ENCODE data around the gene TMEM132D. TPM values are rescaled to one million over a fixed set of nuclear protein-coding genes. Genes with fewer than 3 reads are reported as not detected.

Gene TMEM132D
- total and polyA plus RNA-seq, 2 of the 4 experiments (the other 2 are of a cell fraction) = not detected

GRCh38 chr12:129467726-129468125 lies 436.1 kb downstream of the TMEM132D start:
- H3K4me3 ChIP-seq (ENCODE audit: insufficient read depth, low read depth, low read length) = no peak overlapping the region
- no peaks in the 10 kb centered on the region for H3K27me3 ChIP-seq (ENCODE audit: control insufficient read depth, insufficient read depth, low read length)
- H2AK5ac ChIP-seq (ENCODE audit: low read depth, low read length) = no peak overlapping the region
- no TSS peak for BruUV-seq (replicated peaks)
- in situ Hi-C loops (cut with MboI; ENCODE audit: low sequenced_read_pairs) = no loop called here
- H2AK9ac ChIP-seq (replicated peaks; ENCODE audit: low read depth, low read length, poor library complexity) = no peak overlapping the region
- H3K9me1 ChIP-seq (ENCODE audit: insufficient read depth, low read length) = no peaks in the 10 kb centered on the region
- intact Hi-C loops (cut with micrococcal nuclease) = no loop called here
- H4K5ac ChIP-seq (ENCODE audit: low read depth, low read length) = no peak overlapping the region
- no peak overlapping the region for H2BK15ac ChIP-seq (ENCODE audit: low read depth, low read length)
- no peaks in the 10 kb centered on the region for H3K36me3 ChIP-seq (ENCODE audit: control insufficient read depth, insufficient read depth, low read length)
- no peak overlapping the region for H4K8ac ChIP-seq (ENCODE audit: low read depth in 2 of 2, low read length in 2 of 2)
- H3K4me2 ChIP-seq (ENCODE audit: low read depth, low read length) = no peak overlapping the region
- H3K9ac ChIP-seq (ENCODE audit: low read depth, low read length) = no peak overlapping the region
- no peak overlapping the region for H2BK20ac ChIP-seq (ENCODE audit: low read depth, low read length)
- DNase-seq (no peak), ATAC-seq (ENCODE audit: low read depth) (no peak)
- dilution Hi-C loops (cut with HindIII; ENCODE audit: low sequenced_read_pairs, unreplicated experiment) = no loop called here
- POLR2A ChIA-PET (ENCODE audit: unreplicated experiment) = no interaction called here
- no peak overlapping the region for H3K56ac ChIP-seq (ENCODE audit: extremely low read depth, insufficient read depth, low read length)
- no peak overlapping the region for H3K18ac ChIP-seq (ENCODE audit: low read depth, low read length)
- CTCF ChIA-PET = no interaction called here
- peaks cover 1% of the 10 kb centered on the region; the same call in 1 of the 2 replicates for H3K9me3 ChIP-seq (ENCODE audit: control insufficient read depth, insufficient read depth, low read length)
- no peak overlapping the region for H2BK5ac ChIP-seq (ENCODE audit: low read depth, low read length, poor library complexity, severe bottlenecking)
- no peak for TF ChIP-seq CEBPB (IDR thresholded peaks at IDR 0.05; ENCODE audit: low read depth, low read length)
- TF ChIP-seq POLR2A (IDR thresholded peaks at IDR 0.05; ENCODE audit: low read depth, low read length) = no peak
- no peak for TF ChIP-seq SMC3 (IDR thresholded peaks at IDR 0.05; ENCODE audit: low read depth, low read length)
- no peak for TF ChIP-seq MXI1 (IDR thresholded peaks at IDR 0.05; ENCODE audit: borderline replicate concordance, low read depth, low read length)
- TF ChIP-seq ELK1 (IDR thresholded peaks at IDR 0.05; ENCODE audit: borderline replicate concordance, low read depth, low read length) = no peak
- no peak for TF ChIP-seq RCOR1 (IDR thresholded peaks at IDR 0.05; ENCODE audit: insufficient replicate concordance, low read length)
- TF ChIP-seq MAZ (IDR thresholded peaks at IDR 0.05; ENCODE audit: borderline replicate concordance, low read depth, low read length) = no peak
- TF ChIP-seq BHLHE40 (IDR thresholded peaks at IDR 0.05; ENCODE audit: low read depth, low read length) = no peak
- TF ChIP-seq CTCF (conservative IDR thresholded peaks at IDR 0.05; ENCODE audit: low read depth, low read length) = no peak
- no peak for TF ChIP-seq RAD21 (IDR thresholded peaks at IDR 0.05; ENCODE audit: low read length)
- TF ChIP-seq USF2 (IDR thresholded peaks at IDR 0.05; ENCODE audit: low read depth, low read length) = no peak
- no peak overlapping the region for H4K91ac ChIP-seq (ENCODE audit: insufficient read depth, low read depth, low read length)
- no peaks in the 10 kb centered on the region for H3K79me1 ChIP-seq (ENCODE audit: low read depth in 1 of 2, low read length in 2 of 2)
- no peaks in the 10 kb centered on the region for H4K20me1 ChIP-seq (ENCODE audit: insufficient read depth, low read length)
- H2BK120ac ChIP-seq (ENCODE audit: low read depth, low read length) = no peak overlapping the region
- H2AFZ ChIP-seq (replicated peaks; ENCODE audit: low read length, poor library complexity) = no peak overlapping the region
- 44% methylated on average over 3 of the region's 6 CpGs; no CpG with 5 or more reads in 1 of the 2 experiments for WGBS, 2 experiments (ENCODE audit: extremely low coverage in 2 of 2, insufficient read length in 1 of 2)
- H3K14ac ChIP-seq (replicated peaks; ENCODE audit: low read depth, low read length) = no peak overlapping the region
- H3K4me1 ChIP-seq (ENCODE audit: control insufficient read depth, insufficient read depth, low read length) = no peaks in the 10 kb centered on the region
- no peak overlapping the region for H3K27ac ChIP-seq (ENCODE audit: insufficient read depth, low read length)
- H3K23ac ChIP-seq (ENCODE audit: low read depth, low read length) = no peak overlapping the region
- no peak overlapping the region for H3K4ac ChIP-seq (ENCODE audit: low read depth, low read length)
